ENCODE data around the gene CRYBA2.

The CRYBA2 gene

GRCh38 chr2:219023045-219023605 is 29.9 kb upstream of the CRYBA2 start:
- DNase-seq (ENCODE audit: low read depth): no peak

GRCh38 chr2:219022616-219023015 is 29.4 kb upstream of the CRYBA2 start:
- no peak for DNase-seq (ENCODE audit: low read depth)

GRCh38 chr2:219022041-219022440 is 28.8 kb upstream of the CRYBA2 start:
- no peak for DNase-seq (ENCODE audit: low read depth)

GRCh38 chr2:219021591-219021990 is 28.4 kb upstream of the CRYBA2 start:
- no peak for DNase-seq (ENCODE audit: low read depth)

GRCh38 chr2:219020604-219021365 is 27.6 kb upstream of the CRYBA2 start:
- no peak for DNase-seq (ENCODE audit: low read depth)

- no peak for DNase-seq (ENCODE audit: low read depth)
Measured at GRCh38 chr2:219019436-219019835, 26.2 kb upstream of the CRYBA2 start.

GRCh38 chr2:219018726-219019125 is 25.5 kb upstream of the CRYBA2 start:
- no peak for DNase-seq (ENCODE audit: low read depth)

GRCh38 chr2:219018286-219018685 is 25.1 kb upstream of the CRYBA2 start:
- DNase-seq (ENCODE audit: low read depth): no peak

- DNase-seq (ENCODE audit: low read depth): no peak
Measured at GRCh38 chr2:219017201-219017931, 24.1 kb upstream of the CRYBA2 start.

GRCh38 chr2:219016721-219017120 is 23.5 kb upstream of the CRYBA2 start:
- DNase-seq (ENCODE audit: low read depth): no peak

- no peak for DNase-seq (ENCODE audit: low read depth)
Measured at GRCh38 chr2:219010873-219011272, 17.7 kb upstream of the CRYBA2 start.

- DNase-seq (ENCODE audit: low read depth): no peak
Measured at GRCh38 chr2:219010162-219010756, 17.0 kb upstream of the CRYBA2 start.

- DNase-seq (ENCODE audit: low read depth): no peak
Measured at GRCh38 chr2:219009294-219009693, 16.1 kb upstream of the CRYBA2 start.

- DNase-seq (ENCODE audit: low read depth): no peak
Measured at GRCh38 chr2:219003979-219004378, 10.8 kb upstream of the CRYBA2 start.

GRCh38 chr2:219003267-219003634 is 10.0 kb upstream of the CRYBA2 start:
- no peak for DNase-seq (ENCODE audit: low read depth)

GRCh38 chr2:219002395-219003266 is 9.4 kb upstream of the CRYBA2 start:
- no peak for DNase-seq (ENCODE audit: low read depth)

GRCh38 chr2:219001577-219002394 is 8.6 kb upstream of the CRYBA2 start:
- DNase-seq (ENCODE audit: low read depth): no peak

- DNase-seq (ENCODE audit: low read depth): no peak
Measured at GRCh38 chr2:219001100-219001576, 7.9 kb upstream of the CRYBA2 start.

- no peak for DNase-seq (ENCODE audit: low read depth)
Measured at GRCh38 chr2:219000569-219000960, 7.3 kb upstream of the CRYBA2 start.

- DNase-seq (ENCODE audit: low read depth): no peak
Measured at GRCh38 chr2:218999881-219000568, 6.8 kb upstream of the CRYBA2 start.
